ENCODE data around the gene MTMR10. TPM values are rescaled to one million over a fixed set of nuclear protein-coding genes. Genes with fewer than 3 reads are reported as not detected.
A peak's percentile ranks its signal among the peaks of the same experiment; 100 is the strongest.

The MTMR10 gene
- total RNA-seq, 1 donor from 2014 or later: 18.8 TPM

- TF ChIP-seq, protein P1, sequence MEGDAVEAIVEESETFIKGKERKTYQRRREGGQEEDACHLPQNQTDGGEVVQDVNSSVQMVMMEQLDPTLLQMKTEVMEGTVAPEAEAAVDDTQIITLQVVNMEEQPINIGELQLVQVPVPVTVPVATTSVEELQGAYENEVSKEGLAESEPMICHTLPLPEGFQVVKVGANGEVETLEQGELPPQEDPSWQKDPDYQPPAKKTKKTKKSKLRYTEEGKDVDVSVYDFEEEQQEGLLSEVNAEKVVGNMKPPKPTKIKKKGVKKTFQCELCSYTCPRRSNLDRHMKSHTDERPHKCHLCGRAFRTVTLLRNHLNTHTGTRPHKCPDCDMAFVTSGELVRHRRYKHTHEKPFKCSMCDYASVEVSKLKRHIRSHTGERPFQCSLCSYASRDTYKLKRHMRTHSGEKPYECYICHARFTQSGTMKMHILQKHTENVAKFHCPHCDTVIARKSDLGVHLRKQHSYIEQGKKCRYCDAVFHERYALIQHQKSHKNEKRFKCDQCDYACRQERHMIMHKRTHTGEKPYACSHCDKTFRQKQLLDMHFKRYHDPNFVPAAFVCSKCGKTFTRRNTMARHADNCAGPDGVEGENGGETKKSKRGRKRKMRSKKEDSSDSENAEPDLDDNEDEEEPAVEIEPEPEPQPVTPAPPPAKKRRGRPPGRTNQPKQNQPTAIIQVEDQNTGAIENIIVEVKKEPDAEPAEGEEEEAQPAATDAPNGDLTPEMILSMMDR (IDR thresholded peaks at IDR 0.05; ENCODE audit: insufficient read depth, low read length, poor library complexity, severe bottlenecking): no peak
- no peak for DNase-seq (ENCODE audit: low read depth)
- no peaks in the 10 kb centered on the region for H3K27me3 ChIP-seq (ENCODE audit: control insufficient read depth, insufficient read depth, low read length)
- peak overlapping the region; percentile 97 for H3K4me3 ChIP-seq (ENCODE audit: low read depth, low read length)
- H3K36me3 ChIP-seq (ENCODE audit: control insufficient read depth, insufficient read depth, low read length): no peaks in the 10 kb centered on the region
Observed at GRCh38 chr15:30992249-30992864, 929 bp upstream of the MTMR10 start.

DNA sequence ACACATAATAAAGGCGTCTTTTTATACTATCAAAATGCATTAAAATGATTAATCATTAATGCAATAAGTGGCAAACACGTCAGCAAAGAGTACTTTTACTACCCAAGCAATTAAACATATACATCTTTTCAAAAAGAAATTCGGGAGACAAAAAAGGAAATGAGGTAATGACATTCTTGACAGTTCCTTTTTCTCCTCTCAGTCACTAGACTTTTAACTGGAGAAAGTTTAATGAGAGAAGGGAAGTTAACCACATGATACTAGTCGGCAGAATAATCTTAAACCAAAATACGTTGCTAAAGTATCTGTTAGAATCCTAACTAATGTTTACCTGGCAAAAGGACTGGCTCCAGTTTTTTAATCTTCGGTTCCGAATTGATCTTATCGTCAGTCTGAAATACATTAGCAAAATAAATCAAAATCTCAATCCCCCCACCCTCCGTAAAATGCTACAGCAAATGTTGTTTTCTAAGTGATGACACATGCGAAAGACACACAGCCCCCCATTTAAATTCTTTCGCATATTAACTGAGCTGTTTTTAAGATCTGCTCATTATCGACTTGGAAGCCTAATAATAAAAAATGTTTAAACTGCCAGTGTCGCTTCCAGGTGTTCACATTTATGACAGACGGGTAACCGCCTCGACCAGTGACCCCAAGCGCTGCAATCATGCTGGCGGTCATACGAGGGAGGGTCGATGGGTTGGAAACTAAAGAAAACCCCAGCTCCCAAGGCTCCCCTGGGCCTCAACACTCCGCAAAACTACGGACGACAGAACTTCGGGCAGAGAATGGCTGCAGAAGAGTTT is 778 bp downstream of the MTMR10 start:
- no peak for DNase-seq (ENCODE audit: low read depth)
- H3K27me3 ChIP-seq (ENCODE audit: control insufficient read depth, insufficient read depth, low read length): no peaks in the 10 kb centered on the region
- no peaks in the 10 kb centered on the region for H3K36me3 ChIP-seq (ENCODE audit: control insufficient read depth, insufficient read depth, low read length)
- H3K4me3 ChIP-seq (ENCODE audit: low read depth, low read length): peak overlapping the region; percentile 97
- TF ChIP-seq, protein P1 (IDR thresholded peaks at IDR 0.05; ENCODE audit: insufficient read depth, low read length, poor library complexity, severe bottlenecking): no peak

DNA sequence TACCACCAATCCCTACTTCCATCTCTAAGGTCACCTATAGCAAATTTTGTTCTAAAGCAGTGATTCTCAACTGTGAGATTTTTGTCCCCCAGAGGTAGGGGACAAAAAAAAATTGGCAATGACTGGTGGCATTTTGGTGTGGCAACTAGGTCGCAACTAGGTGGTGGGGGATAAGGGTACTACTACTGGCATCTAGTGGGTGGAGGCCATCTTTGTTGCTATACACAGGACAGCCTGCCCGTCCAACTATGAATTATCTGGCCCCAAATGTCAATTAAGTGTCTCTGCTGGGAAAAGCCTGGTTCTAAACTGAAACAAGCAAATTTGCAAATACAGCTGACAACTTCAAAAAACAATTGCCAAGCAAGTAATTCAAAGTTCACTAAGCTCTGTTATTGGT is 1.4 kb downstream of the MTMR10 start:
- TF ChIP-seq, protein P1 (IDR thresholded peaks at IDR 0.05; ENCODE audit: insufficient read depth, low read length, poor library complexity, severe bottlenecking): no peak
- Histone ChIP-seq H3K27me3 (ENCODE audit: control insufficient read depth, insufficient read depth, low read length) (no peaks in the 10 kb centered on the region), H3K4me3 (ENCODE audit: low read depth, low read length) (peak overlapping the region; percentile 97), H3K36me3 (ENCODE audit: control insufficient read depth, insufficient read depth, low read length) (no peaks in the 10 kb centered on the region)
- DNase-seq (ENCODE audit: low read depth): no peak

DNA sequence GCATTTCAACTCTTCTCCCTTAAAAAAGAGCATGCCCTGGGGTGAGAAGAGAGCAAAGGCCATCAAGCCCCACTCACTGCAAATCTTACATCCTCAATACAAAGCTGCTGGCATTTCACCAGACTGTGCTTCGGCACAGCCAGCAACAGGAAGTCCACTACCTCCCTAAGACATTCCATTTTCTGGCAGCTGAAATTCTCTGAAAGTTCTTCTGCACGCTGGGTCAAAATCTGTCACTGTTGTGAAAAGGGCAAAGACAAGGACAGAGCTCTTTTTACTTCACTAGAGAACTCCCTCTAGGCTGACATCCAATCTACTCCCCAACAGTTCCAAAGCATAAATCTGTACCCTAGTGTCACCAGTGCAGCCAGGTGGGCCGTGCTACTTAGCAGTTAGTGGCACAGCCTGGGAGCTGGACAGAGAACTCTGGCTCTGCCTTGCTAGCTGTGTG is 6.3 kb downstream of the MTMR10 start:
- TF ChIP-seq, protein P1 (IDR thresholded peaks at IDR 0.05; ENCODE audit: insufficient read depth, low read length, poor library complexity, severe bottlenecking): no peak
- DNase-seq (ENCODE audit: low read depth): no peak
- Histone ChIP-seq H3K4me3 (ENCODE audit: low read depth, low read length) (no peak overlapping the region), H3K36me3 (ENCODE audit: control insufficient read depth, insufficient read depth, low read length) (no peaks in the 10 kb centered on the region), H3K27me3 (ENCODE audit: control insufficient read depth, insufficient read depth, low read length) (no peaks in the 10 kb centered on the region)

DNA sequence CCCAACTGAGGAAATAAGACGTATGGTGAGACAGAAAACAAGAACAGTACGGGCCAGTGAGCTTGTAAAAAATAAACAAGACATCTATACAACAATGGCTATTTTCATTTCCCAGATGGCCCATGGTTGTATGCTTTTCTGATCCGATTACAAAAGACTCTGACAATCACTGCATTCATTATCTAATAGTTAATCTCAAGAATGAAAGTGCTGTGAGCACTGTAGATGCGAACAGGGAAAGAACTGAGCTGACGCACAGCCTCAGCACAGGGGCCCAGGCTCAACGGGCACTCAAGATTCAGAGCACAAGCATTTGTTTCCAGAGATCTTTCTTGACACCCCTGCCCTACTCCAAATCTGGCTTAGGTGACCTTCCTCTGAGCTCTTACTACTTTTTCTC is 6.9 kb downstream of the MTMR10 start:
- Histone ChIP-seq H3K36me3 (ENCODE audit: control insufficient read depth, insufficient read depth, low read length) (no peaks in the 10 kb centered on the region), H3K27me3 (ENCODE audit: control insufficient read depth, insufficient read depth, low read length) (no peaks in the 10 kb centered on the region), H3K4me3 (ENCODE audit: low read depth, low read length) (no peak overlapping the region)
- TF ChIP-seq, protein P1 (IDR thresholded peaks at IDR 0.05; ENCODE audit: insufficient read depth, low read length, poor library complexity, severe bottlenecking): no peak
- no peak for DNase-seq (ENCODE audit: low read depth)

Measured in kidney epithelial cell (primary cell).